HG03521 (cell line): ENCODE results near the gene GAB4.
"Not testable (repeated sequence)": the region's sequence is repeated elsewhere in the genome, so short reads cannot be mapped to it uniquely, and the experiment has no call there.

Experiments used
- ATAC-seq: cut with Tn5 transposase; IDR thresholded peaks from one replicate; pipeline ENCODE4 v1.9.1; 2021; ENCODE audit warnings: mild to moderate bottlenecking, moderate library complexity; ENCODE audit not compliant: unreplicated experiment

Gene GAB4

DNA sequence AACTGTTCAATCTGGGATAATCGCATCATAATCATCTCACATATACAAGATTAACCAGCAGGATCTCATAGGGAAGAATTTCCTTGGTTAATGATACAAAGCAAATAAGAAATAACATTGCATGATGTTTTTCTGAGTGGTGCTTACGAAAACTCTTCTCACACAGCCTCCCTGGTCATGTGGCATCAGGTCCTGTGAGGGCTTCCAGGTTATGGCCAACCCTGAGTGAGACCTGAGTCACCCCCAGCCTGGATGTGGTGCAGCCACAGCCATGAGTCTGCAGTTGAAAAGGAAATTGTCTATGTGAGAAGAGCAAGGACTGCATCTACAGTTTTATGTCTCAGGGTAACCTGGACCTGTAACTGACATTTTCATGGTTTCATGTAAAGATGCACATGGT is 92.3 kb downstream of the GAB4 start:
- ATAC-seq: no peak

DNA sequence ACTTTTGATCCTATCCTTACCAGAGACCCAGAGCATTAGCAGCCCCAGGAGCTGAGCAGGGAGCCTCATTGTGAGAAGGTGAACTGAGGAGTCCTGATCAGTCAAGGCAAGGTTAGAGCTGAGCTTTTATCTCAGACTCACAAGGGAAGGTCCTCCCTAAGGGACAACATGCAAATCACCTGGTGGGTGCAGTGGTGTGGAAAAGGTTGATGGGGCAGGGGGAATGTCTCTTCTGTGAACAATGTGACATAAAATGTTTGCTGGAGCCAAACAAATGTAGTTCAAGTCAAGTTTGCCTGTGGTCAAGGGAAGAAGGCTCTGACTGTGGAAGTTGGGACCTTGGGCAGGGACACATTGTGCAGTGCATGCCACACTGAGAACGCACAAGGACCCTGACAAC is 93.1 kb downstream of the GAB4 start:
- not testable (repeated sequence) for ATAC-seq

DNA sequence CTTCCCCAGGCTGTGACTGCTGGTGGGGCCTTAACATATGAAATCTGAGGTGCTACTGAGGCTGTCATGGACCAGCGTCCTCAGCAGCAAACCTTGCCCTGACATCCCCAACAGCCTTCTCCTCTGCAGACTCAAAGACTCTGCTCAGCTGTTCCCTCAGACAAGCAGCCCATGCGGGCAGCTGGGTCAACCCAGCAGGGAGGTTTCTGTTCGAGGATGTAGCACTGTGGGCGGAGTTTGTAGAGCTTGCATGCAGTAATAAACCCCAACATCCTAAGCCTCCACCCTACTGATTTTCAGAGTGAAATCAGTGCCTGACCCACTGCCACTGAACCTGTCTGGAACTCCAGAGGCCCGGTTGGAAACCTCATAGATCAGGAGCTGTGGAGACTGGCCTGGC is 94.0 kb downstream of the GAB4 start:
- ATAC-seq: no peak

DNA sequence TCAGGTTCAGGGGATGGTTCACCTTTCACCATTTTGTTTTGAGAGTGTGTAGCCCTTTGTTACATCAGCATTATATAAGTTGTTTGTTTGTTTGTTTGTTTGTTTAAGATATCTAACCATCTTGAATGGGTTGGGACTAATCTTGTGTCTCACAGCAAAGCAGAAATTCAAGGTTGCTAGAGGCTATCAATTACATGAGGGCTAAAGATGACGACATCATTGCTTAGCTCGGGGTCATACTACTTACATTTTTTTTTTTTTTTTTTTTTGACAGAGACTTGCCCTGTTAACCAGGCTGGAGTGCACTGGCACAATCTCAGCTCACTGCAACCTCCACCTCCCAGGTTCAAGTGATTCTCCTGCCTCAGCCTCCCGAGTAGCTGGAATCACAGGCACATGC is 95.7 kb downstream of the GAB4 start:
- ATAC-seq: no peak
